GM13976 (cell line): Measurements from ENCODE around the gene ARRB2.

Experiments used
- DNase-seq: peaks from one replicate; pipeline ENCODE4 v3.0.0; 2012; ENCODE audit warnings: low spot score
- in situ Hi-C: fragments of 300-500 bp; cut with MboI; formaldehyde crosslinking; loops from one replicate; pipeline ENCODE4 v1.12.0; 2022; ENCODE audit warnings: low sequenced_read_pairs, mixed read lengths, inconsistent platforms; ENCODE audit not compliant: unreplicated experiment
- TF ChIP-seq, protein P1 (sequence below): IDR thresholded peaks from 2 replicates; pipeline ENCODE4 v1.5.1; 2012; ENCODE audit warnings: borderline replicate concordance, mild to moderate bottlenecking; ENCODE audit not compliant: insufficient read depth; ENCODE audit errors: extremely low read depth, missing control alignments, control extremely low read depth

Gene ARRB2

DNA sequence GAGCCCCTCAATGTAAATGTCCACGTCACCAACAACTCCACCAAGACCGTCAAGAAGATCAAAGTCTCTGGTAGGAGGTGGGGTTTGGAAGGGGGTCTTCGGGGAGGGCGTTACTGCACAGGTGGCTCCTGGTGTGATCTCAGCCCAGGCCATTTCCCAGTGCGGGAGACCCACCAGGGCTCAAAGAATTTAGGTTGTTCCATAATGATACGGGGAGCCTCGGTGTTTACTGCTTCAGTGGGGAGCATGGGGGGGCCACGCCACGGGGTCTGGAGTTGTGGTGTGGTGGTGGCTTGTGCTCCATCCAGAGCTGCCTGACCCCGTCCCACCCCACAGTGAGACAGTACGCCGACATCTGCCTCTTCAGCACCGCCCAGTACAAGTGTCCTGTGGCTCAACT lies 7.8 kb downstream of the ARRB2 start:
- TF ChIP-seq, protein P1, sequence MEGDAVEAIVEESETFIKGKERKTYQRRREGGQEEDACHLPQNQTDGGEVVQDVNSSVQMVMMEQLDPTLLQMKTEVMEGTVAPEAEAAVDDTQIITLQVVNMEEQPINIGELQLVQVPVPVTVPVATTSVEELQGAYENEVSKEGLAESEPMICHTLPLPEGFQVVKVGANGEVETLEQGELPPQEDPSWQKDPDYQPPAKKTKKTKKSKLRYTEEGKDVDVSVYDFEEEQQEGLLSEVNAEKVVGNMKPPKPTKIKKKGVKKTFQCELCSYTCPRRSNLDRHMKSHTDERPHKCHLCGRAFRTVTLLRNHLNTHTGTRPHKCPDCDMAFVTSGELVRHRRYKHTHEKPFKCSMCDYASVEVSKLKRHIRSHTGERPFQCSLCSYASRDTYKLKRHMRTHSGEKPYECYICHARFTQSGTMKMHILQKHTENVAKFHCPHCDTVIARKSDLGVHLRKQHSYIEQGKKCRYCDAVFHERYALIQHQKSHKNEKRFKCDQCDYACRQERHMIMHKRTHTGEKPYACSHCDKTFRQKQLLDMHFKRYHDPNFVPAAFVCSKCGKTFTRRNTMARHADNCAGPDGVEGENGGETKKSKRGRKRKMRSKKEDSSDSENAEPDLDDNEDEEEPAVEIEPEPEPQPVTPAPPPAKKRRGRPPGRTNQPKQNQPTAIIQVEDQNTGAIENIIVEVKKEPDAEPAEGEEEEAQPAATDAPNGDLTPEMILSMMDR, result no peak
- in situ Hi-C loops, result loop anchor here (10.0 kb wide), 1 partner anchor 167 kb away; no protein-coding TSS in a partner anchor
- DNase-seq, result no peak

DNA sequence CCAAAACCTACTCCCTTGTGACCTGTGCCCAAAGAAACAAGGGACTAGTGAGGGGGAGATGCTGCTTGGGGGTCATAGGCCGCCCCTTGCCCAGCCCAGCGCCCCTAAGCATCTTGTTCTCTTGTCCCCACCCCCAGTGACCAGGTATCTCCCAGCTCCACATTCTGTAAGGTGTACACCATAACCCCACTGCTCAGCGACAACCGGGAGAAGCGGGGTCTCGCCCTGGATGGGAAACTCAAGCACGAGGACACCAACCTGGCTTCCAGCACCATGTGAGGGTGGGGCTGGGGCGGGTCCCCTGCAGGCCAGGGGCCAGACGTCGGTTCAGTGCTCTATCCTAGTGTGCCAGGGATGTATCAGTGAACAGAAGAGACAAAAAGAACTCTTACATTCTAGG lies 8.7 kb downstream of the ARRB2 start:
- TF ChIP-seq, protein P1, result no peak
- in situ Hi-C loops, result loop anchor here (10.0 kb wide), 1 partner anchor 166 kb away; no protein-coding TSS in a partner anchor
- no peak for DNase-seq

DNA sequence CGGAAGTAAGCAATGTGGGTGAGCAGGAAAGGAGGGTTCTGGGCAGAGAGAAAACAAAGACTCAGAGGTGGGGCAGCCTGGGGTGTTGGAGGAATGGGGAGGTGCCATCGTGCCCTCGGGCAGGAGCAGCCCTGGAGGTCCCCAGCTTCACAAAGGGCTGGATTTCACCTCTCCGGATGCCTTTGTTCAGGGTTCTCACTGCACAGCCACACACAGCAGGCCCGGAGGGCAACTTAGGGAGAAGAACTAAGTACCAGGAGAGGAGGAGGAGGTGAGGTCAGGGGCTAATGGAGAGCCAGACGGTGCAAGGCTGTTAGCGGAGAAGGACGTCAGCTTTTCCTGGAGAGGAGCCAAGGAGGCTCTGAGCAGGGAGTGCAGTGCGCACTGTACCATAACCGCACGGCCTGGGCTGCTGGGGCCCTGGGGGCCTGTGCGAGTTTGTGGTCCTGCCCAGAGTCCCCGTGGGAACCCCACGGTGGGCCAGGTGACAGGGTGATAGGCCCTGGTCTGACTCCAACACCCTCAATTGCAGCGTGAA lies 9.3 kb downstream of the ARRB2 start:
- DNase-seq, result no peak
- TF ChIP-seq, protein P1, result no peak
- in situ Hi-C loops, result loop anchor here (10.0 kb wide), 1 partner anchor 165 kb away; no protein-coding TSS in a partner anchor

DNA sequence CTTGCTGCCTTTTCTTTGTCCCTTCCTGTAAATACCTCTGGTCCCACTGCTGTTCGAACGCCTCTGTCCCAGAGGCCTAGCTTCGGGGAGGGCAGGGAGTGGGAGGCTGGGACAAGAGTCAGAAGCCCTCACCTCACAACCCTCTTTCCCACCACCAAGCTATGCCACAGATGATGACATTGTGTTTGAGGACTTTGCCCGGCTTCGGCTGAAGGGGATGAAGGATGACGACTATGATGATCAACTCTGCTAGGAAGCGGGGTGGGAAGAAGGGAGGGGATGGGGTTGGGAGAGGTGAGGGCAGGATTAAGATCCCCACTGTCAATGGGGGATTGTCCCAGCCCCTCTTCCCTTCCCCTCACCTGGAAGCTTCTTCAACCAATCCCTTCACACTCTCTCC lies 10.4 kb downstream of the ARRB2 start:
- TF ChIP-seq, protein P1, result no peak
- DNase-seq, result no peak
- in situ Hi-C loops, result no loop called here

DNA sequence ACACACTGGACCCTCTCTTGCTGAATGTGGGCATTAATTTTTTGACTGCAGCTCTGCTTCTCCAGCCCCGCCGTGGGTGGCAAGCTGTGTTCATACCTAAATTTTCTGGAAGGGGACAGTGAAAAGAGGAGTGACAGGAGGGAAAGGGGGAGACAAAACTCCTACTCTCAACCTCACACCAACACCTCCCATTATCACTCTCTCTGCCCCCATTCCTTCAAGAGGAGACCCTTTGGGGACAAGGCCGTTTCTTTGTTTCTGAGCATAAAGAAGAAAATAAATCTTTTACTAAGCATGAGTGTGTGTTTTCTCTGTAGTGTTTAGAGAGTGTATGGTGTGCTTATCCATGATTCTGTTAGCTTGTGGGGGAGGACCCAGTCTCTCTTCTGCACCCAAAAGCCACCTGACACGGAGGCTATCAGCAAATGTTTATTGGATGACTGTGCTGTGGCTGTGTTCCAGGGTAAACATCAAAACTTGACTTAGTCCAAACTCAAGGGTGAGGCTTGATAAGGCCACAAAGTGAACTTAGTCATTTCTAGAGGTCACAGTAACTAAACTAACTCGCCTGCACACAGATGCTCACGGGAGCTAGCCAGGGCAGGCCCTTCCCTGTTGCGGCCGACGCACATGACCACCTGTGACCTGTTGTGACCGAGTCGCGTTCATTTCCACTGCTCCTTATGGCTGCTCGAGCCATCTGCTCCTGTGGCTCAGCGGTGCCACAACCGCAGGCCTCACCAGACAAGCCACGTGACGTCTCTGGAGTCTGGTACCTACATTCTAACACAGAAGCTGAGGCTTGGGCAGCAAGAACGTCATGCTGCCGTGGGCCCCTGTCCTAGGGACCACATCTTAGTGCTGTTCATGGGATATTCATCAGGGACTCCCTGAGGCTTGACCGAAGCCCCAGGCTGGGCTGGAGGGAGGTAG lies 11.0 kb downstream of the ARRB2 start:
- TF ChIP-seq, protein P1, result no peak
- in situ Hi-C loops, result no loop called here
- no peak for DNase-seq

DNA sequence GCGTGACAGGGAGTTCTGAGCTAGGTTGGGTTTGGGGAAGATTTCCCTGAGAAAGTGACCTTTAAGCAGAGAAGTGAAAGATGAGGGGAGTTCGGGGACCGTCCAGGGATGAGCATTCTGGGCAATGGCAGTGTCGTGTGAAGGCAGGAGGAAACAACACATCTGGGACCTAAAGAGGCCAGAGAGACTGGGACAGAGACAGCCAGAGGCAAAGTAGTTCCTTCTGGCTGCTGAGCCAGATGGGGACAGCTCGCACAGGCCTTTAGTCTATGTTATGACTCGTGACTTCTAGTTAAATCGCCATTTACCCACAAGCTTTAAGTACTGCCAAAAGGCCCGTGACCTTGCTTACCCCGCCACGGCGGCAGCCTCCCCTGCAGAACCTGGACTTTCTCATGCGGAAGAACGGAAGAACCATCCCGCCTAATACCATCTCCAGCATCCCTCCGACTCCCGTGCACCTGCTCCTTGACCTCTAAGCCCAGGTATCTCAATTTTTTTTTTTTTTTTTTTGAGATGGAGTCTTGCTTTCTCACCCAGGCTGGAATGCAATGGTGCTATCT lies 12.3 kb downstream of the ARRB2 start:
- TF ChIP-seq, protein P1, result no peak
- no peak for DNase-seq

More for the DNA sequence above, 12.3 kb downstream of the ARRB2 start:
- in situ Hi-C loops, result no loop called here
